Mesendoderm (in vitro differentiated cells): ENCODE measurements around the gene GRHL1.

Experiments used
- DNase-seq: peaks from one replicate; pipeline ENCODE4 v3.0.0; 2013
- H2AK5ac ChIP-seq: 2 replicates; pipeline ENCODE4 v1.6.1; 2013; ENCODE audit warnings: low read length, inconsistent platforms
- H2BK120ac ChIP-seq: 2 replicates; pipeline ENCODE4 v1.6.1; 2013; ENCODE audit warnings: low read depth, mild to moderate bottlenecking, low read length, moderate library complexity, mixed read lengths
- H2BK15ac ChIP-seq: replicated peaks from 2 replicates; pipeline ENCODE4 v1.6.1; 2013; ENCODE audit warnings: low read depth, mild to moderate bottlenecking, moderate library complexity
- H2BK5ac ChIP-seq: 2 replicates; pipeline ENCODE4 v1.6.1; 2013; ENCODE audit warnings: low read length, inconsistent platforms
- H3K18ac ChIP-seq: 2 replicates; pipeline ENCODE4 v1.6.1; 2013; ENCODE audit warnings: mild to moderate bottlenecking, low read length, mixed read lengths
- H3K23ac ChIP-seq: one replicate; pipeline ENCODE4 v1.6.1; 2013; ENCODE audit warnings: low read length
- H3K27ac ChIP-seq: 2 replicates; pipeline ENCODE4 v1.5.1; 2013; ENCODE audit warnings: low read depth, mild to moderate bottlenecking, inconsistent platforms, low read length, moderate library complexity
- H3K27me3 ChIP-seq: 2 replicates; pipeline ENCODE4 v1.6.1; 2013; ENCODE audit warnings: low read length, control low read depth, mild to moderate bottlenecking, inconsistent platforms; ENCODE audit not compliant: insufficient read depth, poor library complexity
- H3K36me3 ChIP-seq: 2 replicates; pipeline ENCODE4 v1.6.1; 2013; ENCODE audit warnings: low read length, inconsistent platforms; ENCODE audit not compliant: control insufficient read depth, insufficient read depth
- H3K4ac ChIP-seq: one replicate; pipeline ENCODE4 v1.6.1; 2013; ENCODE audit warnings: low read depth, mild to moderate bottlenecking, low read length, moderate library complexity
- H3K4me1 ChIP-seq: 2 replicates; pipeline ENCODE4 v1.6.1; 2013; ENCODE audit warnings: low read depth, low read length, inconsistent platforms; ENCODE audit not compliant: control insufficient read depth
- H3K4me2 ChIP-seq: 2 replicates; pipeline ENCODE4 v1.6.1; 2013; ENCODE audit warnings: low read length
- H3K4me3 ChIP-seq: 2 replicates; pipeline ENCODE4 v1.5.1; 2013; ENCODE audit warnings: mild to moderate bottlenecking, low read length
- H3K56ac ChIP-seq: one replicate; pipeline ENCODE4 v1.6.1; 2013; ENCODE audit warnings: low read length
- H3K79me1 ChIP-seq: 2 replicates; pipeline ENCODE4 v1.6.1; 2013; ENCODE audit warnings: low read length, inconsistent platforms
- H3K79me2 ChIP-seq: 2 replicates; pipeline ENCODE4 v1.6.1; 2013; ENCODE audit warnings: mild to moderate bottlenecking, low read length; ENCODE audit not compliant: control insufficient read depth, insufficient read depth
- H3K9ac ChIP-seq: 2 replicates; pipeline ENCODE4 v1.6.1; 2013; ENCODE audit warnings: low read length, inconsistent platforms
- H4K5ac ChIP-seq: one replicate; pipeline ENCODE4 v1.6.1; 2013; ENCODE audit warnings: low read length
- H4K8ac ChIP-seq: one replicate; pipeline ENCODE4 v1.6.1; 2013; ENCODE audit warnings: low read depth, mild to moderate bottlenecking, control low read depth, low read length, moderate library complexity
- WGBS: extraction: QIAGEN DNeasy Blood & Tissue Kit; methylation state at CpG from one replicate; pipeline ENCODE4 v1.1.7; 2013; ENCODE audit warnings: low lambda C conversion rate, missing lambda C conversion rate; ENCODE audit not compliant: insufficient coverage; ENCODE audit errors: extremely low coverage; 5-methylcytosine and 5-hydroxymethylcytosine counted together

Gene GRHL1

GRCh38 chr2:9982891-9983290 is 31.4 kb downstream of the GRHL1 start:
- Histone ChIP-seq H3K27ac (no peak overlapping the region), H3K4me3 (no peak overlapping the region)
- no CpG with 5 or more reads among the region's 10 CpGs for WGBS

GRCh38 chr2:9983401-9984216 is 32.1 kb downstream of the GRHL1 start:
- Histone ChIP-seq H3K79me2 (no peaks in the 10 kb centered on the region), H3K27ac (no peak overlapping the region), H3K9ac (no peak overlapping the region), H4K8ac (no peak overlapping the region), H3K18ac (no peak overlapping the region), H3K4ac (no peak overlapping the region), H3K4me3 (no peak overlapping the region), H3K36me3 (no peaks in the 10 kb centered on the region), H2BK5ac (no peak overlapping the region), H2AK5ac (no peak overlapping the region), H3K56ac (no peak overlapping the region), H3K27me3 (no peaks in the 10 kb centered on the region), H3K4me1 (no peaks in the 10 kb centered on the region), H4K5ac (no peak overlapping the region), H2BK15ac (no peak overlapping the region), H3K4me2 (no peak overlapping the region), H3K79me1 (no peaks in the 10 kb centered on the region), H3K23ac (no peak overlapping the region), H2BK120ac (no peak overlapping the region)
- DNase-seq: no peak
- WGBS: no CpG with 5 or more reads among the region's 15 CpGs

More at GRCh38 chr2:9982891-9983290, 31.4 kb downstream of the GRHL1 start:
- Histone ChIP-seq H2AK5ac (no peak overlapping the region), H3K36me3 (no peaks in the 10 kb centered on the region), H2BK15ac (no peak overlapping the region), H2BK5ac (no peak overlapping the region), H4K8ac (no peak overlapping the region), H3K4me1 (no peaks in the 10 kb centered on the region), H3K4ac (no peak overlapping the region), H2BK120ac (no peak overlapping the region), H3K79me2 (no peaks in the 10 kb centered on the region), H3K27me3 (no peaks in the 10 kb centered on the region), H3K23ac (peak overlapping the region; percentile 18), H3K56ac (no peak overlapping the region), H3K4me2 (no peak overlapping the region), H4K5ac (no peak overlapping the region), H3K79me1 (no peaks in the 10 kb centered on the region), H3K9ac (no peak overlapping the region), H3K18ac (no peak overlapping the region)
- no peak for DNase-seq

GRCh38 chr2:9984217-9984739 is 32.8 kb downstream of the GRHL1 start:
- Histone ChIP-seq H3K18ac (no peak overlapping the region), H3K9ac (no peak overlapping the region), H3K36me3 (no peaks in the 10 kb centered on the region), H3K79me1 (no peaks in the 10 kb centered on the region), H3K79me2 (no peaks in the 10 kb centered on the region), H3K27ac (no peak overlapping the region), H2BK5ac (no peak overlapping the region), H2BK120ac (no peak overlapping the region), H3K4me3 (no peak overlapping the region), H3K23ac (no peak overlapping the region), H3K56ac (no peak overlapping the region), H4K5ac (no peak overlapping the region), H3K4me1 (no peaks in the 10 kb centered on the region), H4K8ac (no peak overlapping the region), H2BK15ac (no peak overlapping the region), H3K4ac (no peak overlapping the region), H3K27me3 (no peaks in the 10 kb centered on the region), H3K4me2 (no peak overlapping the region), H2AK5ac (no peak overlapping the region)
- no CpG with 5 or more reads among the region's 7 CpGs for WGBS
- peak; percentile 58 for DNase-seq

- H3K36me3 ChIP-seq: no peaks in the 10 kb centered on the region
Measured at GRCh38 chr2:9984871-9985480, 33.5 kb downstream of the GRHL1 start.

GRCh38 chr2:9985531-9986328 is 34.2 kb downstream of the GRHL1 start:
- Histone ChIP-seq H2BK5ac (no peak overlapping the region), H2BK15ac (no peak overlapping the region), H3K4ac (no peak overlapping the region), H3K27me3 (no peaks in the 10 kb centered on the region), H4K5ac (no peak overlapping the region), H3K79me2 (no peaks in the 10 kb centered on the region), H3K36me3 (no peaks in the 10 kb centered on the region), H3K4me2 (no peak overlapping the region), H3K79me1 (no peaks in the 10 kb centered on the region), H4K8ac (no peak overlapping the region), H3K27ac (no peak overlapping the region), H3K23ac (no peak overlapping the region), H3K4me3 (no peak overlapping the region), H3K4me1 (no peaks in the 10 kb centered on the region), H3K9ac (no peak overlapping the region), H2BK120ac (no peak overlapping the region), H2AK5ac (no peak overlapping the region), H3K18ac (no peak overlapping the region), H3K56ac (no peak overlapping the region)
- DNase-seq: no peak
- no CpG with 5 or more reads among the region's 5 CpGs for WGBS

More at GRCh38 chr2:9984871-9985480, 33.5 kb downstream of the GRHL1 start:
- Histone ChIP-seq H3K79me1 (no peaks in the 10 kb centered on the region), H3K4me3 (no peak overlapping the region), H3K27ac (no peak overlapping the region), H3K27me3 (no peaks in the 10 kb centered on the region), H3K56ac (no peak overlapping the region), H3K79me2 (no peaks in the 10 kb centered on the region), H3K9ac (no peak overlapping the region), H4K5ac (no peak overlapping the region), H2BK15ac (no peak overlapping the region), H4K8ac (no peak overlapping the region), H3K4me2 (no peak overlapping the region), H3K23ac (no peak overlapping the region), H3K4ac (no peak overlapping the region), H2AK5ac (no peak overlapping the region), H2BK5ac (no peak overlapping the region), H2BK120ac (no peak overlapping the region), H3K4me1 (no peaks in the 10 kb centered on the region), H3K18ac (no peak overlapping the region)
- WGBS: no CpG with 5 or more reads among the region's 6 CpGs
- DNase-seq: no peak
